ACC112 (cell line): ENCODE results near the gene A1BG.
"Not testable (repeated sequence)": the region's sequence is repeated elsewhere in the genome, so short reads cannot be mapped to it uniquely, and the experiment has no call there.

Source experiments
- H2AFZ ChIP-seq: fragments of 200-600 bp; sonication (generic); one replicate; pipeline ENCODE4 v1.6.0; 2017; ENCODE audit warnings: antibody characterized with exemption, low read length; ENCODE audit not compliant: unreplicated experiment
- H3K27ac ChIP-seq: fragments of 200-600 bp; sonication (generic); 2 replicates; pipeline ENCODE4 v1.5.1; 2014; ENCODE audit warnings: low read depth, mild to moderate bottlenecking, antibody characterized with exemption, low read length, moderate library complexity
- H3K27me3 ChIP-seq: fragments of 200-600 bp; sonication (generic); 2 replicates; pipeline ENCODE4 v1.6.1; 2014; ENCODE audit warnings: mild to moderate bottlenecking, antibody characterized with exemption, low read length, moderate library complexity, mixed read lengths; ENCODE audit not compliant: insufficient read depth
- H3K36me3 ChIP-seq: fragments of 200-600 bp; sonication (generic); 2 replicates; pipeline ENCODE4 v1.6.1; 2016; ENCODE audit warnings: mild to moderate bottlenecking, antibody characterized with exemption, low read length, moderate library complexity, mixed read lengths; ENCODE audit not compliant: insufficient read depth
- H3K4me1 ChIP-seq: fragments of 200-600 bp; sonication (generic); one replicate; pipeline ENCODE4 v1.6.1; 2016; ENCODE audit warnings: low read length, mixed read lengths; ENCODE audit not compliant: insufficient read depth, unreplicated experiment, control insufficient read depth
- H3K4me3 ChIP-seq: fragments of 200-600 bp; sonication (generic); 2 replicates; pipeline ENCODE4 v1.5.1; 2014; ENCODE audit warnings: mild to moderate bottlenecking, low read depth, low read length
- H3K79me2 ChIP-seq: fragments of 200-600 bp; sonication (generic); one replicate; pipeline ENCODE4 v1.6.0; 2016; ENCODE audit warnings: low read length; ENCODE audit not compliant: control insufficient read depth, unreplicated experiment, insufficient read depth

Gene A1BG

DNA sequence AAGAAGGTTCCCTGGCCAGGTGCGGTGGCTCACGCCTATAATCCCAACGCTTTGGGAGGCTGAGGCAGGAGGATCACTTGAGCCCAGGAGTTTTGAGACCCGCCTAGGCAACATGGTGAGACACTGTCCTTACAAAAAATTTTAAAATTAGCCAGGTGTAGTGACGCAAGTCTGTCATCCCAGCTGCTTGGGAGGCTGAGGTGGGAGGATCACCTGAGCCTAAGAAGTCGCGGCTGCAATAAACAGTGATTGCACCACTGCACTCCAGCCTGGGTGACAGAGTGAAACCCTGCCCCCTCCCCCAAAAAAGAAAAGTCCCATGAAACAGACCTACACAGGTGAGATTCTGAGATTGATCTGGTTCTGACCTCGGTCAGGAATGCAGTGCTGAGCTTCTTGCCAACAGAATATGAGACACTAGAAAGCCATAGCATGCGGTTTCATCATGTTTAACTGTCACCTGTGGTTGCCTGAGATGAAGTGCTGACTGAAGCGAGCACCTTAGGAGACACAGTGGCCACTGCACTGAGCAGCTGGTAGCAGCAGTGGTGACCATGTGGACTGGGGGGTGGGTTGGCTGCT, 2.0 kb upstream of the A1BG start:
- Histone ChIP-seq H2AFZ (no peak overlapping the region), H3K4me3 (no peak overlapping the region), H3K4me1 (no peaks in the 10 kb centered on the region), H3K79me2 (peaks cover 6% of the 10 kb centered on the region), H3K27ac (no peak overlapping the region), H3K36me3 (no peaks in the 10 kb centered on the region), H3K27me3 (no peaks in the 10 kb centered on the region)

DNA sequence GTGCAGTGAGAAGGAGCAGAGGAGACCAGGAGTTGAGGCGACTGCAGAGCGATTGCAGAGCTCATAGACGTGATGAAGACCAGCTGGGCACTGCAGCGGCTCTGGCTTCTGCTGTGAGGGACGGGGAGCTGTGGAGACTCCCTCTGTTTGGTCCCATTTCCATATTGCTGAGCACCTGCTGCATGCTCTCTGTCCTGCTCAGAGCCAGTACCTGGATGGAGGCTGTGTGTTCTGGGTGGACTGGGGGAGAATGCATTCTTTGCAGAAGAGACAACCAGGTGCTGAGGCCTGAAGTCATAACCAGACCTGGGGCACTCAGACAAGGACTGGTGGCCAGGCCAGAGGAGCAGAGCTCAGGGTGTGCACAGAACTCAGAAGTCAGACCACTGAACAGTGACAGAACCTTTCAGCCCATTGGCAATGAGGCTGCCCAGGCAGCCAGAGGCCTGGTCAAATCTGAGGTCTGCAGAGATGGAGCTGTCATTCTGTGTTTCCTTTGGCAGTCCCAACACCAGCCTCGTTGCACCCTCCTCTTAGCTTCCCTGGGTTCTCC, 1.3 kb upstream of the A1BG start:
- no peak overlapping the region for H3K4me3 ChIP-seq
- H2AFZ ChIP-seq, result no peak overlapping the region
- no peaks in the 10 kb centered on the region for H3K27me3 ChIP-seq
- H3K36me3 ChIP-seq, result no peaks in the 10 kb centered on the region
- H3K4me1 ChIP-seq, result no peaks in the 10 kb centered on the region
- H3K79me2 ChIP-seq, result peaks cover 11% of the 10 kb centered on the region
- H3K27ac ChIP-seq, result no peak overlapping the region

DNA sequence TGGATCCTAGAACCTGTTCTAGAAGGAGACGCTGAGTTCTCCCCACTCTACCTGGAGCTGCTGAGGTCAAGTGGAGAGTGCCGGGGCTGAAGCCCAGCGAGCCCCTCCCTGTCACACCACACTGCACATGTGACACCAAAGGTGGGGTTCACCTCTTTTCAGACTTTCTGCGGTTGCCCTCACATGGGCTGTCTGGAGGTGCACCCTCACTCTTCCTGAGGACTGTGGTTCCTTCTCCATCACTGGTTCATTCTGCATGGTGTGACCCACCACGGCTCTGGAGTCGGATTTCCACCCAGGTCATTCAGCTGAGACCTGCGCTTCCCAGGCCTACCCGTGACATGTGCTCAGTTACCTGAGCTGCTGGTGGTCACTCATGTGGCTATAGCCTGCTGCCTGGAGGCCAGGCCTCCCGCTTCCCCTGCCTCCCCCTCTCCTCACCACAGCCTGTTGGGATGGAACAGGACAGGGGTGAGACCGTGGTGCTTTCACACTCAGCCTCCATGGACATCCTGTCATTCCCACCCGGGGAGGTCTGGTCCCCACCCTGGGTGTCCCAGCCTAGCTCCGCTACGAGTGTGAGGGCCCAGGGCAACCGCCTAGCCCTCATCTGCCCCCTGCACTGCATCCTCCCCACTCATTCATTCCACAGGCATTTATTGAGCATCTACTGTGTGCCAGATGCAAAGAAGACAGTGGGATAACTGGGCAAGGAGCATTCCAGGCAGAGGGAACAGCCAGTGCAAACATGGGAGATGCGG, 605 bp upstream of the A1BG start:
- H3K27ac ChIP-seq, result no peak overlapping the region
- no peak overlapping the region for H3K4me3 ChIP-seq
- H2AFZ ChIP-seq, result no peak overlapping the region
- H3K4me1 ChIP-seq, result no peaks in the 10 kb centered on the region
- peaks cover 18% of the 10 kb centered on the region for H3K79me2 ChIP-seq
- no peaks in the 10 kb centered on the region for H3K27me3 ChIP-seq
- H3K36me3 ChIP-seq, result no peaks in the 10 kb centered on the region

DNA sequence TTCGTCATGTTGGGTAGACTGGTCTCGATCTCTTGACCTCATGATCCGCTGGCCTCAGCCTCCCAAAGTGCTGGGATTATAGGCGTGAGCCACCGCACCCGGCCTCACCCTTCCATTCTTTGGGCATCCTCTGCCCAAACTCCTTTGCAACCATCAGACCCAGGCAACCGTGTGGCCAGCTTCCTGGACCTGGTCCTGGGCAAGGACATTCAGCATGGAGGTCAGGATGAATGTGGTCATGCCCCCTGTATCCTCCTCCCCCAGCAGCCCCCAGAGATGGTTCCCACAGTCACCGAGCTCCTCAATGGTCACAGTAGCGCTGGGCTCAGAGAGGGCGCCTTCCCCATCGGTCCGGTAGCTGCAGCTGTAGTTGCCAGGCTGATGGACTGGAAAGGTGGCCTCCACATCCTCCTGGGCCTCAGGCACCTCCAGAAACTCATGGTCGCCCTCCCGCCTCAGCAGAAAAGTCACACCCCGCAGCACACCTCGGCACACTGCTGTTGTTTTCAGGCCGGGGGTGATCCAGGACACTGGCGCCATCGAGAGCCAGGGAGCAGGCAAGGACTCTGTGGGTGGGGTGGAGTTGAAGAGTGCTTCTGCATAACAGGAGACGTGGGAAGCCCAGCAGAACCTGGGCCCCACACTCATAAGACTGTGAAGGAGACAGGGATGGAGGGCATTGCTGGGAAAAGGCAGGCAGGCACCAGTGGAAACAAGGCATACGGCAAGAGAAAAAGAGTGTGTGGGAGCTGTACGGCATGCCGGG, 1.1 kb downstream of the A1BG start:
- no peak overlapping the region for H3K4me3 ChIP-seq
- no peaks in the 10 kb centered on the region for H3K4me1 ChIP-seq
- peaks cover 22% of the 10 kb centered on the region for H3K79me2 ChIP-seq
- no peaks in the 10 kb centered on the region for H3K36me3 ChIP-seq
- no peak overlapping the region for H3K27ac ChIP-seq
- H3K27me3 ChIP-seq, result no peaks in the 10 kb centered on the region
- no peak overlapping the region for H2AFZ ChIP-seq

DNA sequence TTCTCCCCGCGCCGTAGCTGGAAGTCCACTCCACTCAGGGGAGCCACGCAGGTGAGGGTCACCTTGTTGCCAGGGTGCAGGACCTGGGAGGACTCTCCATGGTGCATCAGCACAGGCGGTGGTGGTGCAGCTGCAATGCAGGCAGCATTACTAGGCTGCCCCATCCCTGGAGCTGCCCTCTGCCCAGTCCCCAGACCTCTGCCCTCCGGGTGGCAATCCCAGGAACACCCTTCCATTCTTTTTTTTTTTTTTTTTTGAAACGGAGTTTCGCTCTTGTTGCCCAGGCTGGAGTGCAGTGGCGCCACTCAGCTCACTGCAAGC, 1.8 kb downstream of the A1BG start:
- H3K27me3 ChIP-seq, result no peaks in the 10 kb centered on the region
- no peak overlapping the region for H2AFZ ChIP-seq
- peaks cover 22% of the 10 kb centered on the region for H3K79me2 ChIP-seq
- no peaks in the 10 kb centered on the region for H3K36me3 ChIP-seq
- H3K27ac ChIP-seq, result no peak overlapping the region
- no peak overlapping the region for H3K4me3 ChIP-seq
- no peaks in the 10 kb centered on the region for H3K4me1 ChIP-seq

DNA sequence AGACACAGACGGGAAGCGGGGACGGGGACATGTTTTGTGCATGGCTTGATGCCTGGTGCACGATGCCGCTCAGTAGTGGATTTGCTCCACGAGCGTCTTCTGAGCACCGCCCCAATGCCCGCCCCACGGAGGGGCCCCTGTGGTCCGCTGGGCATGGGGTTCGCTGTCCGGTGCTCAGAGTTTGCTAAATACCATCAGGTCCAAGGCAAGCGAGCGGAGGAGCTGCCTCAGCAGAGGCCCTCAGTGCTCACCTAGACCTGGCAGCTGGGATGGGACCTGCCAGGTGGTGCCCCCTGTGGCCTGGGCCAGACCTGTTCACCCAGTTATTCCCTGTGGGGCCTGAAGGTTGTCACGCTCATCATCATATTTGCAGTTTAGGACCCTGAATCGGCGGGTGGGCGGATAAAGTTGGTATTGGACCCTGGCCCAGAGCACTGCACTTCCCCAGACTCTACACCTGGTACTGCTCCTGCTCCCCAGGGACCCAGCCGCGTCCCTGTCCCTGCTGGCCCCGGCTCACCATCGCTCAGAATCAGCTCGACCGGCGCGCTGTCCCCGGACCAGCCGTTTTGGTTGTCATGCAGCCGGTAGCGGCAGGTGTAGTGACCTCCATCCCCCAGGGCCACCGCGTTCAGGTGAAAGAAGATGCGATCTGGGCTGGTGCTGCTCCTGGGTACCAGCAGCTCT, 2.3 kb downstream of the A1BG start:
- Histone ChIP-seq H3K4me3 (no peak overlapping the region), H3K27ac (no peak overlapping the region), H3K4me1 (no peaks in the 10 kb centered on the region), H2AFZ (no peak overlapping the region), H3K36me3 (no peaks in the 10 kb centered on the region), H3K27me3 (no peaks in the 10 kb centered on the region), H3K79me2 (peaks cover 22% of the 10 kb centered on the region)

DNA sequence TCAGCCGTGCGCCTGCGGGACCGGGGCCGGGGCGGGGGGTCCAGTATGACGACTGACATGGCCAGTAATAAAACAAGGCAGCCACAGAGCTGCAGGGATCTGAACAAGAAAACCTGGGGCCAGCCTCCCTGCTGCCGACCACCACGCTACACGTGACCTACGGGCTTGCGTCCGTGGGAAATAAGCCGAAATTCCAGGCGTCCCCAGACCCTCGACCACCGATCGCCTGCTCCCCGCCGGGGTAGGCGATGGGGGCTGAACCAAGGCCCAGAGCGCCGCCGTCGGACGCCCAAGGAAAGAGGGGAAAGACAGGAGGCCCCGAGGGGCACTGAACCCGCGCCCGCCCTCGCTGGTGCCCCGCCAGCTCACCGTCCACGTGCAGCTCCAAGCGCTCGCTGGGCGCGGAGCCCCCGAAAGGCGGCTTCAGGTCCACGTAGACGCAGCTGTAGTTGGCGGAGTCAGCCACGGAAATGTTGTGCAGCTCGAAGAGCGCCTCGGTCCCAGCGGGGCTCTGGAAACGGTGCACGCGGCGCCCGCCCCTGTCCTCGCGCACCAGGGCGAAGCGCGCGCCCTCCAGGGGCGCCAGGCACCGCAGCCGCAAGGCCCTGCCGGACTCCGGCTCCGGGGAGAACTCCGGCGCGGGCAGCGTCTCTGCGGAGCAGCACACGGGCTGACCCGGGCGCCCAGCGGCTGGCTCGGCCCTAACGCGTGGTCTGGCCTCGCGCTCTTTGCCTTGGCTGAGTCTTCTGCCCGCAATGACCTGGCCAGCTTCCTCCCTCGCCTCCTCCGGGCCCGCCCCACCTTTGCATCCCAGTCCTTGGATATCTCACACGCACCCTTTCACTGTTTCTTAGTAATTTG, 3.1 kb downstream of the A1BG start:
- Histone ChIP-seq H3K36me3 (no peaks in the 10 kb centered on the region), H3K4me1 (no peaks in the 10 kb centered on the region), H3K27ac (no peak overlapping the region), H3K79me2 (peaks cover 22% of the 10 kb centered on the region), H2AFZ (no peak overlapping the region), H3K4me3 (peak overlapping the region; percentile 54), H3K27me3 (no peaks in the 10 kb centered on the region)

DNA sequence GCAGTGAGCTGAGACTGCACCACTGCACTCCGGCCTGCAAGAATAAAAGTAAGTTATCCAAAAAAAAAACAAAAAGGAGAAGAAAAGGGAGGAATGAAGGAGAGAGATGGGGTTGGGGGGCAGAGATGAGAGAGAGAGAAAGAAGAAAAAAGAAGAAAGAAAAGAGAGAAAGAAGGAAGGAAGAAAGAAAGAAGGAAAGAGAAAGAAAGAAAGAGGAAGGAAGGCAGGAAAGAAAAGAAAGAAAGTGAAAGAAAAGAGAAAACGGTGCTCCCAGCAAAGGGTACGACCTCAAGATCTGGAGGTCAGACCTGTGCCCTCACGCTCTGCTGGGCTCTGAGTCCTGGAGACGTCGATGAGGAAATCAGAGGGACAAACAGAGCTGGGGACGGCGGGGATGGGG, 3.7 kb downstream of the A1BG start:
- Histone ChIP-seq H2AFZ (no peak overlapping the region), H3K36me3 (no peaks in the 10 kb centered on the region), H3K79me2 (peaks cover 22% of the 10 kb centered on the region), H3K4me3 (peak overlapping the region; percentile 54), H3K27me3 (no peaks in the 10 kb centered on the region), H3K4me1 (no peaks in the 10 kb centered on the region), H3K27ac (no peak overlapping the region)

DNA sequence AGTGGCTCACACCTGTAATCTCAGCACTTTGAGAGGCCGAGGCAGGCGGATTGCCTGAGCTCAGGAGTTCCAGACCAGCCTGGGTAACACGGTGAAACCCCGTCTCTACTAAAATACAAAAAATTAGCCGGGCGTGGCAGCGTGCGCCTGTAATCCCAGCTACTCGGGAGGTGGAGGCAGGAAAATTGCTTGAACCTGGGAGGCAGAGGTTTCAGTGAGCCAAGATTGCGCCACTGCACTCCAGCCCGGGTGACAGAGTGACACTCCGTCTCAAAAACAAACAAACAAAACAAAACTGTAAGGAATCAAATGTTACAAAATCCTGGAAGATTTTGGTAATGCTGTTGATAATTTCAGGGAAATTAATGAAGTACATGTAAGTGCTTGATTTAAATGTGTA, 5.2 kb downstream of the A1BG start:
- not testable (repeated sequence) for H3K27me3 ChIP-seq, H2AFZ ChIP-seq

More for the DNA sequence above, 5.2 kb downstream of the A1BG start:
- H3K79me2 ChIP-seq, result peaks cover 22% of the 10 kb centered on the region
- peak overlapping the region; percentile 84 for H3K4me3 ChIP-seq
- not testable (repeated sequence) for H3K4me1 ChIP-seq, H3K36me3 ChIP-seq, H3K27ac ChIP-seq
